ENCODE measurements around the gene ENOPH1. TPM values are rescaled to one million over a fixed set of nuclear protein-coding genes. Genes with fewer than 3 reads are reported as not detected.

ENOPH1 gene
- total and polyA plus RNA-seq, 2 of the 13 experiments (the other 11 are each of a cell fraction or from before 2014, with no cell fraction given): 15.5 to 64.3 TPM

DNA sequence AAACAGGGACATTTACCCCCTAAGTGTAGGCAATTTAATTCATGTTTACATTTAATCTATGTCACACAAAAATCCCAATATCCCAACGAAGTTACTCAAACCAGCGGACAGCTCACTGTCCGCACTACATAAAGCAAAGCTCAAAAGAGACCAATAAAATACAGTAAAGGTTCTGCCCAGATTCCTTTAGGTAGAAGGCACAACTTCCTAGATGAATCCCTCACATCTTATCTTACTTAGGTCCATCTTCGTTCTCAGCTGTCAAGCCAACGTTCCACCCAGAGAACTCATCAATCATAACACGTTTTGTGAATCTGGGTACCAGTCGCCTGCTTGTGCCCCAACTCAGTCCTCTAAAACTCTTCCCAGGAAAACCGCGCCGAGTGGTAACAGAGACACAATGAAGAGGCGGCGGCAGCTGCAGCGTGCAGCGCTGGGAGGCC is 1.8 kb upstream of the ENOPH1 start (continued):
- TF ChIP-seq, protein P1, sequence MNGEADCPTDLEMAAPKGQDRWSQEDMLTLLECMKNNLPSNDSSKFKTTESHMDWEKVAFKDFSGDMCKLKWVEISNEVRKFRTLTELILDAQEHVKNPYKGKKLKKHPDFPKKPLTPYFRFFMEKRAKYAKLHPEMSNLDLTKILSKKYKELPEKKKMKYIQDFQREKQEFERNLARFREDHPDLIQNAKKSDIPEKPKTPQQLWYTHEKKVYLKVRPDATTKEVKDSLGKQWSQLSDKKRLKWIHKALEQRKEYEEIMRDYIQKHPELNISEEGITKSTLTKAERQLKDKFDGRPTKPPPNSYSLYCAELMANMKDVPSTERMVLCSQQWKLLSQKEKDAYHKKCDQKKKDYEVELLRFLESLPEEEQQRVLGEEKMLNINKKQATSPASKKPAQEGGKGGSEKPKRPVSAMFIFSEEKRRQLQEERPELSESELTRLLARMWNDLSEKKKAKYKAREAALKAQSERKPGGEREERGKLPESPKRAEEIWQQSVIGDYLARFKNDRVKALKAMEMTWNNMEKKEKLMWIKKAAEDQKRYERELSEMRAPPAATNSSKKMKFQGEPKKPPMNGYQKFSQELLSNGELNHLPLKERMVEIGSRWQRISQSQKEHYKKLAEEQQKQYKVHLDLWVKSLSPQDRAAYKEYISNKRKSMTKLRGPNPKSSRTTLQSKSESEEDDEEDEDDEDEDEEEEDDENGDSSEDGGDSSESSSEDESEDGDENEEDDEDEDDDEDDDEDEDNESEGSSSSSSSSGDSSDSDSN (CRISPR knock-in tag; IDR thresholded peaks at IDR 0.05): no peak
- TF ChIP-seq ZNF816 (CRISPR knock-in tag; IDR thresholded peaks at IDR 0.05; ENCODE audit: borderline replicate concordance): no peak
- TF ChIP-seq, protein P2, sequence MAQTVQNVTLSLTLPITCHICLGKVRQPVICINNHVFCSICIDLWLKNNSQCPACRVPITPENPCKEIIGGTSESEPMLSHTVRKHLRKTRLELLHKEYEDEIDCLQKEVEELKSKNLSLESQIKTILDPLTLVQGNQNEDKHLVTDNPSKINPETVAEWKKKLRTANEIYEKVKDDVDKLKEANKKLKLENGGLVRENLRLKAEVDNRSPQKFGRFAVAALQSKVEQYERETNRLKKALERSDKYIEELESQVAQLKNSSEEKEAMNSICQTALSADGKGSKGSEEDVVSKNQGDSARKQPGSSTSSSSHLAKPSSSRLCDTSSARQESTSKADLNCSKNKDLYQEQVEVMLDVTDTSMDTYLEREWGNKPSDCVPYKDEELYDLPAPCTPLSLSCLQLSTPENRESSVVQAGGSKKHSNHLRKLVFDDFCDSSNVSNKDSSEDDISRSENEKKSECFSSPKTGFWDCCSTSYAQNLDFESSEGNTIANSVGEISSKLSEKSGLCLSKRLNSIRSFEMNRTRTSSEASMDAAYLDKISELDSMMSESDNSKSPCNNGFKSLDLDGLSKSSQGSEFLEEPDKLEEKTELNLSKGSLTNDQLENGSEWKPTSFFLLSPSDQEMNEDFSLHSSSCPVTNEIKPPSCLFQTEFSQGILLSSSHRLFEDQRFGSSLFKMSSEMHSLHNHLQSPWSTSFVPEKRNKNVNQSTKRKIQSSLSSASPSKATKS (CRISPR knock-in tag; IDR thresholded peaks at IDR 0.05): no peak
- no peak for TF ChIP-seq ZNF225 (CRISPR knock-in tag; IDR thresholded peaks at IDR 0.05)
- no peak for TF ChIP-seq ZNF564 (CRISPR knock-in tag; IDR thresholded peaks at IDR 0.05)
- no peak for TF ChIP-seq SP2 (CRISPR knock-in tag; IDR thresholded peaks at IDR 0.05)
- TF ChIP-seq MAFG (CRISPR knock-in tag; IDR thresholded peaks at IDR 0.05): no peak
- TF ChIP-seq ATF1 (CRISPR knock-in tag; IDR thresholded peaks at IDR 0.05): no peak
- TF ChIP-seq MAF1 (CRISPR knock-in tag; IDR thresholded peaks at IDR 0.05; ENCODE audit: borderline replicate concordance): no peak
- TF ChIP-seq ZNF143 (CRISPR knock-in tag; IDR thresholded peaks at IDR 0.05): no peak
- TF ChIP-seq ZFYVE20 (CRISPR knock-in tag; IDR thresholded peaks at IDR 0.05; ENCODE audit: borderline replicate concordance, low read depth): no peak
- TF ChIP-seq ZNF264 (CRISPR knock-in tag; IDR thresholded peaks at IDR 0.05): no peak
- TF ChIP-seq ASH2L (IDR thresholded peaks at IDR 0.05; ENCODE audit: insufficient read length, low read depth, low read length): no peak
- TF ChIP-seq, protein P3, sequence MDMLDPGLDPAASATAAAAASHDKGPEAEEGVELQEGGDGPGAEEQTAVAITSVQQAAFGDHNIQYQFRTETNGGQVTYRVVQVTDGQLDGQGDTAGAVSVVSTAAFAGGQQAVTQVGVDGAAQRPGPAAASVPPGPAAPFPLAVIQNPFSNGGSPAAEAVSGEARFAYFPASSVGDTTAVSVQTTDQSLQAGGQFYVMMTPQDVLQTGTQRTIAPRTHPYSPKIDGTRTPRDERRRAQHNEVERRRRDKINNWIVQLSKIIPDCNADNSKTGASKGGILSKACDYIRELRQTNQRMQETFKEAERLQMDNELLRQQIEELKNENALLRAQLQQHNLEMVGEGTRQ (IDR thresholded peaks at IDR 0.05; ENCODE audit: low read depth, low read length): no peak
- TF ChIP-seq, protein P3 (CRISPR knock-in tag; IDR thresholded peaks at IDR 0.05; ENCODE audit: borderline replicate concordance): no peak
- TF ChIP-seq ELF4 (CRISPR knock-in tag; IDR thresholded peaks at IDR 0.05; ENCODE audit: borderline replicate concordance): 0 out of 2 replicates have a peak, but pooled peaks have one; percentile 48
- TF ChIP-seq, protein P4, sequence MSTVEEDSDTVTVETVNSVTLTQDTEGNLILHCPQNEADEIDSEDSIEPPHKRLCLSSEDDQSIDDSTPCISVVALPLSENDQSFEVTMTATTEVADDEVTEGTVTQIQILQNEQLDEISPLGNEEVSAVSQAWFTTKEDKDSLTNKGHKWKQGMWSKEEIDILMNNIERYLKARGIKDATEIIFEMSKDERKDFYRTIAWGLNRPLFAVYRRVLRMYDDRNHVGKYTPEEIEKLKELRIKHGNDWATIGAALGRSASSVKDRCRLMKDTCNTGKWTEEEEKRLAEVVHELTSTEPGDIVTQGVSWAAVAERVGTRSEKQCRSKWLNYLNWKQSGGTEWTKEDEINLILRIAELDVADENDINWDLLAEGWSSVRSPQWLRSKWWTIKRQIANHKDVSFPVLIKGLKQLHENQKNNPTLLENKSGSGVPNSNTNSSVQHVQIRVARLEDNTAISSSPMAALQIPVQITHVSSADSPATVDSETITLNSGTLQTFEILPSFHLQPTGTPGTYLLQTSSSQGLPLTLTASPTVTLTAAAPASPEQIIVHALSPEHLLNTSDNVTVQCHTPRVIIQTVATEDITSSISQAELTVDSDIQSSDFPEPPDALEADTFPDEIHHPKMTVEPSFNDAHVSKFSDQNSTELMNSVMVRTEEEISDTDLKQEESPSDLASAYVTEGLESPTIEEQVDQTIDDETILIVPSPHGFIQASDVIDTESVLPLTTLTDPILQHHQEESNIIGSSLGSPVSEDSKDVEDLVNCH (CRISPR knock-in tag; IDR thresholded peaks at IDR 0.05): no peak
- no peak for TF ChIP-seq ZNF567 (CRISPR knock-in tag; IDR thresholded peaks at IDR 0.05; ENCODE audit: borderline replicate concordance)
